ENCODE measurements around the gene ANXA9. TPM values are rescaled to one million over a fixed set of nuclear protein-coding genes. Genes with fewer than 3 reads are reported as not detected.

The ANXA9 gene
- total RNA-seq, 1 experiment from 2014 or later, result 2.7 TPM

DNA sequence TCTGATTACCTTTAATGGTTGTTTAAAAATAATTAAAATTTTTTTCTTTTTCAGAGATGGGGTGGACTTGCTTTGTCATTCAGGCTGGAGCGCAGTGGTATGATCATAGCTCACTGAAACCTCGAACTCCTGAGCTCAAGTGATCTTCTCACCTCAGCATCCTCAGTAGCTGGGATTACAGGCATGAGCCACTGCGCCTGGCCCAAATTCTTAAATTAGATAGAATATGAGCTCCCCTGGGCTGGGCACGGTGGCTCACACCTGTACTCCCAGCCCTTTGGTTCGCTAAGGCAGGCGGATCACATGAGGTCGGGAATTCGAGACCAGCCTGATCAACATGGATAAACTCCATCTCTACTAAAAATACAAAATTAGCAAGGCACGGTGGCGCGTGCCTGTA lies 24.4 kb upstream of the ANXA9 start:
- ChIA-PET CTCF (interaction anchor here (0.5 kb wide), 1 partner anchor 157 kb away, joined by 3 read pairs; no protein-coding TSS in a partner anchor), POLR2A (no interaction called here), RAD21 (ENCODE audit: low non-redundant PET in 1 of 2, low total read pairs in 2 of 2, uncharacterized antibody in 2 of 2, unreplicated experiment in 2 of 2) (interaction anchor here in 1 of 2 experiments (0.7 kb wide), 1 partner anchor 1054 kb away, joined by 3 read pairs; no protein-coding TSS in a partner anchor)
- H4K20me1 ChIP-seq (ENCODE audit: insufficient read depth), result no peaks in the 10 kb centered on the region
- no peak overlapping the region for H3K4me2 ChIP-seq (ENCODE audit: low read length)
- BruUV-seq (replicated peaks), result no TSS peak
- H3K36me3 ChIP-seq (ENCODE audit: control insufficient read depth in 1 of 2, insufficient read depth in 2 of 2, low read length in 2 of 2), result peaks cover 40 to 45% of the 10 kb centered on the region in 2 experiments
- H3K4me1 ChIP-seq (ENCODE audit: control insufficient read depth in 1 of 2, insufficient read depth in 2 of 2, low read length in 2 of 2), result no peaks in the 10 kb centered on the region
- TF ChIP-seq EZH2 (IDR thresholded peaks at IDR 0.05) (no peak), RAD21 (IDR thresholded peaks at IDR 0.05; ENCODE audit: low read depth) (no peak), ZFX (IDR thresholded peaks at IDR 0.05) (no peak), ATF3 (IDR thresholded peaks at IDR 0.05) (no peak), ELF1 (IDR thresholded peaks at IDR 0.05; ENCODE audit: borderline replicate concordance, low read depth) (no peak), TCF7L2 (IDR thresholded peaks at IDR 0.05; ENCODE audit: borderline replicate concordance, extremely low read depth, insufficient read depth, insufficient read length) (no peak), ZNF274 (IDR thresholded peaks at IDR 0.05; ENCODE audit: low read depth, low read length) (no peak)
- TF ChIP-seq, protein P1, sequence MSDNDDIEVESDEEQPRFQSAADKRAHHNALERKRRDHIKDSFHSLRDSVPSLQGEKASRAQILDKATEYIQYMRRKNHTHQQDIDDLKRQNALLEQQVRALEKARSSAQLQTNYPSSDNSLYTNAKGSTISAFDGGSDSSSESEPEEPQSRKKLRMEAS (IDR thresholded peaks at IDR 0.05), result no peak
- TF ChIP-seq, protein P2, sequence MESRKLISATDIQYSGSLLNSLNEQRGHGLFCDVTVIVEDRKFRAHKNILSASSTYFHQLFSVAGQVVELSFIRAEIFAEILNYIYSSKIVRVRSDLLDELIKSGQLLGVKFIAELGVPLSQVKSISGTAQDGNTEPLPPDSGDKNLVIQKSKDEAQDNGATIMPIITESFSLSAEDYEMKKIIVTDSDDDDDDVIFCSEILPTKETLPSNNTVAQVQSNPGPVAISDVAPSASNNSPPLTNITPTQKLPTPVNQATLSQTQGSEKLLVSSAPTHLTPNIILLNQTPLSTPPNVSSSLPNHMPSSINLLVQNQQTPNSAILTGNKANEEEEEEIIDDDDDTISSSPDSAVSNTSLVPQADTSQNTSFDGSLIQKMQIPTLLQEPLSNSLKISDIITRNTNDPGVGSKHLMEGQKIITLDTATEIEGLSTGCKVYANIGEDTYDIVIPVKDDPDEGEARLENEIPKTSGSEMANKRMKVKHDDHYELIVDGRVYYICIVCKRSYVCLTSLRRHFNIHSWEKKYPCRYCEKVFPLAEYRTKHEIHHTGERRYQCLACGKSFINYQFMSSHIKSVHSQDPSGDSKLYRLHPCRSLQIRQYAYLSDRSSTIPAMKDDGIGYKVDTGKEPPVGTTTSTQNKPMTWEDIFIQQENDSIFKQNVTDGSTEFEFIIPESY (IDR thresholded peaks at IDR 0.05; ENCODE audit: extremely low read depth, insufficient replicate concordance, low read length), result no peak
- no peak overlapping the region for H3K9ac ChIP-seq (ENCODE audit: low read length)
- intact Hi-C loops (cut with micrococcal nuclease), result no loop called here
- H3K79me2 ChIP-seq (ENCODE audit: insufficient read depth, low read length), result no peaks in the 10 kb centered on the region
- H3K27me3 ChIP-seq (ENCODE audit: insufficient read depth, low read length), result no peaks in the 10 kb centered on the region
- H3K27ac ChIP-seq (ENCODE audit: low read depth, low read length), result no peak overlapping the region
- ATAC-seq (no peak), DNase-seq (ENCODE audit: low read depth, low spot score) (no peak)
- no peaks in the 10 kb centered on the region for H3K9me3 ChIP-seq (ENCODE audit: control insufficient read depth in 1 of 2, insufficient read depth in 1 of 2, low read depth in 1 of 2, low read length in 2 of 2)
- H3K9me2 ChIP-seq (ENCODE audit: insufficient read depth), result no peaks in the 10 kb centered on the region
- H2AFZ ChIP-seq (ENCODE audit: low read depth, low read length, poor library complexity, severe bottlenecking), result no peak overlapping the region
- H3K4me3 ChIP-seq (replicated peaks in 1 of 2; ENCODE audit: low read depth in 1 of 2, low read length in 2 of 2), result no peak overlapping the region
